Cardiac muscle cell (in vitro differentiated cells and primary cell): ENCODE results near the gene NTSR1. TPM values are rescaled to one million over a fixed set of nuclear protein-coding genes. Genes with fewer than 3 reads are reported as not detected.

Experiments used
- DNase-seq, 2 donors: peaks; one replicate each; pipeline versions ENCODE4 v3.0.0 to v3.0.0-alpha.2; 2010 to 2017; ENCODE audit warnings: low read depth in 1 of 2, low spot score in 1 of 2
- H3K27ac ChIP-seq: fragments of 200-600 bp; sonication (generic); 2 replicates; pipeline ENCODE4 v1.5.1; 2016
- H3K27me3 ChIP-seq: fragments of 200-600 bp; sonication (generic); 2 replicates; pipeline ENCODE4 v1.6.0; 2016; ENCODE audit warnings: control low read depth
- H3K36me3 ChIP-seq: fragments of 200-600 bp; sonication (generic); 2 replicates; pipeline ENCODE4 v1.5.1; 2016; ENCODE audit warnings: control low read depth
- H3K4me1 ChIP-seq: fragments of 200-600 bp; sonication (generic); 2 replicates; pipeline ENCODE4 v1.8.1; 2017; ENCODE audit warnings: low read depth, mild to moderate bottlenecking, mixed run types
- H3K4me3 ChIP-seq: fragments of 200-600 bp; sonication (generic); 2 replicates; pipeline ENCODE4 v1.5.1; 2016; ENCODE audit warnings: mild to moderate bottlenecking
- H3K9me3 ChIP-seq: fragments of 200-600 bp; sonication (generic); 2 replicates; pipeline ENCODE4 v1.5.1; 2017; ENCODE audit warnings: low read depth, mild to moderate bottlenecking, control low read depth
- polyA plus RNA-seq: library from polyadenylated mRNA; unstranded; fragments of >200 nt; fragmentation: Nextera tagmentation; extraction: Ambion mirVana; gene quantifications from 2 replicates; pipeline ENCODE4 v1.2.1, GENCODE V29; 2016
- total RNA-seq: library from RNA; depleted of rRNA; stranded (reverse); fragments of >200 nt; gene quantifications from 2 replicates; pipeline ENCODE4 v1.2.3, GENCODE V29; 2016
- TF ChIP-seq, protein P1 (sequence below): IDR thresholded peaks from 2 replicates; pipeline ENCODE4 v1.5.1; 2012; ENCODE audit warnings: low read depth, mild to moderate bottlenecking, low read length

NTSR1 gene
- total RNA-seq: 0.03 and 0.07 TPM in 2 replicates
- polyA plus RNA-seq: 0.34 TPM in 1 of 2 replicates, not detected in the other

DNA sequence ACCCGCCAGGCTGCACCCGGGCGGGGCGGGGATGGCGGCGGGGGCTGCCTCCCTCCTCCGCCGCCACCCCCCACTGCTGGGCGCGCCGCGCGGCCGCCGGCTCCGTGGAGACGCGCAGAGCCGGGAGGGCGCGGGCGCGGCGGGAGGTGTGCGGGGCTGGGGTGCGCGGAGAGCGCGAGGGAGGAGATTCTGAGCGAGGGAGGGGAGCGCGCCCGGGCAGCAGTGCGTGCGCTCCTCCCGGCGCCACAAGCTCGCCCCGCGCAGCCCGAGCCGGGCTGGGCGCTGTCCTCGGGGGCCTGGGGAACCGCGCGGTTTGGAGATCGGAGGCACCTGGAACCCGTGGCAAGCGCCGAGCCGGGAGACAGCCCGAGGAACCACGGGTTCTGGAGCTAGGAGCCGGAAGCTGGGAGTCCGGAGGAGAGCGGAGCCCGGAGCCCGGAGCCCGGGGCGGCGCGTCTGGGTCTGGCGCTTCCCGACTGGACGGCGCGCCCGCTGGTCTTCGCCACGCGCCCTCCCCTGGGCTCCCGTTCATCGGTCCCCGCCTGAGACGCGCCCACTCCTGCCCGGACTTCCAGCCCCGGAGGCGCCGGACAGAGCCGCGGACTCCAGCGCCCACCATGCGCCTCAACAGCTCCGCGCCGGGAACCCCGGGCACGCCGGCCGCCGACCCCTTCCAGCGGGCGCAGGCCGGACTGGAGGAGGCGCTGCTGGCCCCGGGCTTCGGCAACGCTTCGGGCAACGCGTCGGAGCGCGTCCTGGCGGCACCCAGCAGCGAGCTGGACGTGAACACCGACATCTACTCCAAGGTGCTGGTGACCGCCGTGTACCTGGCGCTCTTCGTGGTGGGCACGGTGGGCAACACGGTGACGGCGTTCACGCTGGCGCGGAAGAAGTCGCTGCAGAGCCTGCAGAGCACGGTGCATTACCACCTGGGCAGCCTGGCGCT is at the start of gene NTSR1:
Gene NTSR1 (plus strand): TSS at position 246 of the 946 bp plus-strand sequence. CDS start 372 bp downstream, at position 618.
- no peaks in the 10 kb centered on the region for H3K4me1 ChIP-seq
- TF ChIP-seq, protein P1, sequence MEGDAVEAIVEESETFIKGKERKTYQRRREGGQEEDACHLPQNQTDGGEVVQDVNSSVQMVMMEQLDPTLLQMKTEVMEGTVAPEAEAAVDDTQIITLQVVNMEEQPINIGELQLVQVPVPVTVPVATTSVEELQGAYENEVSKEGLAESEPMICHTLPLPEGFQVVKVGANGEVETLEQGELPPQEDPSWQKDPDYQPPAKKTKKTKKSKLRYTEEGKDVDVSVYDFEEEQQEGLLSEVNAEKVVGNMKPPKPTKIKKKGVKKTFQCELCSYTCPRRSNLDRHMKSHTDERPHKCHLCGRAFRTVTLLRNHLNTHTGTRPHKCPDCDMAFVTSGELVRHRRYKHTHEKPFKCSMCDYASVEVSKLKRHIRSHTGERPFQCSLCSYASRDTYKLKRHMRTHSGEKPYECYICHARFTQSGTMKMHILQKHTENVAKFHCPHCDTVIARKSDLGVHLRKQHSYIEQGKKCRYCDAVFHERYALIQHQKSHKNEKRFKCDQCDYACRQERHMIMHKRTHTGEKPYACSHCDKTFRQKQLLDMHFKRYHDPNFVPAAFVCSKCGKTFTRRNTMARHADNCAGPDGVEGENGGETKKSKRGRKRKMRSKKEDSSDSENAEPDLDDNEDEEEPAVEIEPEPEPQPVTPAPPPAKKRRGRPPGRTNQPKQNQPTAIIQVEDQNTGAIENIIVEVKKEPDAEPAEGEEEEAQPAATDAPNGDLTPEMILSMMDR: no peak
- H3K4me3 ChIP-seq: no peak within 1 kb of the TSS
- H3K27me3 ChIP-seq: peaks cover 83% of the 10 kb centered on the region
- DNase-seq: peak in 1 of 2 donors; percentile 12
- H3K36me3 ChIP-seq: no peaks in the 10 kb centered on the region
- H3K27ac ChIP-seq: no peak within 1 kb of the TSS
- H3K9me3 ChIP-seq: no peaks in the 10 kb centered on the region

DNA sequence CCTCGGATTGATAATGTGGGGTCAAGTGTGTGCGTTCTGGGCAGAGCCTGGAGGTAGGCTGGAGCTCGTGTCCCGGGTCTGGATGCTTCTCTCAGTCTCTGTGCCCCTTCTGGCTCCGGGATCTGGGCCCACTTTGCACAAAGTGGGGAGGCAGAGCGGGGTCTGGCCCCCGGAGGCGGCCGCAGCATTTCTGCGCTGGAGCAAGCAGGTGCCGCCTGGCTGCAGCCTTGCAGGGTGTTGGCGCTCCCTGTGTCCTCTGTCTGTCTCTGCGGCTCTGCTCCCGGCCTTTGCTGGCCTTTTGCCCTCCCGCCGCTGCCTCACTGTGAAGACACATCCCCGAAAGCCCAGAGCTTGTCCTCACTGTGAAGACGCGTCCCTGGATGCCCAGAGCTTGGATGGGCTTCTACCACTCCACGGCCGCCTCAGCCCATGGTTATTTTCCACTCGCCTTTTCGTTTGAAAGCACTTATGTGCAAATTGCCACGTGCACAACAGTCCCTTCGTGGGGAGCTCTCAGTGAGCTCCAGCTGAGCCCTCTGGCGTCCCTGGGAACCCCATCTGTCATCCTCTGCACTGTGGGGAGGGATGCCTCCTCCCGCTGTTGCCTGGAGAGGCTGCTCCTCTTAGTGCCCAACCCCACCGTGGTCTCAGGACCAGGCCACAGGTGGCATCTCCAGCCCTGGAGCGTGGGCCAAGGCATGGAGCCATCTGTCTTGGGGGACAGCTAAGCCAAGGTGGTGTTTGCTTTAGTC is 49.0 kb upstream of the NTSR1 start:
- no peaks in the 10 kb centered on the region for H3K9me3 ChIP-seq
- TF ChIP-seq, protein P1: no peak
- no peak overlapping the region for H3K4me3 ChIP-seq
- no peak overlapping the region for H3K27ac ChIP-seq
- no peak for DNase-seq
- H3K36me3 ChIP-seq: no peaks in the 10 kb centered on the region
- H3K27me3 ChIP-seq: no peaks in the 10 kb centered on the region
- H3K4me1 ChIP-seq: peaks cover 6% of the 10 kb centered on the region

DNA sequence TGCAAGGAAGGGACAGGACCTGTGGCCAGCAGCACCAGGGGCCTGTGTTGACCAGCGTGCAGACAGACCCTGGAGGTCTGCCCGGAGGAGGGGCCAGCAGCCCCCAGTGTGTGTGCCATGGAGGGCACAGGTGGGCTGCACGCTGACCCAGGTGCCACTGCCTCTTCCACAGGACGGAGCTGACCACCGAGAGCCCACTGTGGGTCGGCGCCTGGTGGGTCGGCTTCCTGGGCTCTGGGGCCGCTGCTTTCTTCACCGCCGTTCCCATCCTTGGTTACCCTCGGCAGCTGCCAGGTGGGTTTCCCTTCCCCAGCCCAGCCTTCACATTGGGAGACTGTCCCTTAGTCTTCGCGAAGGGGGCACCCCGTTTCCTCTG is 48.4 kb upstream of the NTSR1 start:
- Histone ChIP-seq H3K27ac (no peak overlapping the region), H3K27me3 (no peaks in the 10 kb centered on the region), H3K4me1 (peaks cover 6% of the 10 kb centered on the region), H3K4me3 (no peak overlapping the region), H3K36me3 (no peaks in the 10 kb centered on the region), H3K9me3 (no peaks in the 10 kb centered on the region)
- TF ChIP-seq, protein P1: no peak
- no peak for DNase-seq

DNA sequence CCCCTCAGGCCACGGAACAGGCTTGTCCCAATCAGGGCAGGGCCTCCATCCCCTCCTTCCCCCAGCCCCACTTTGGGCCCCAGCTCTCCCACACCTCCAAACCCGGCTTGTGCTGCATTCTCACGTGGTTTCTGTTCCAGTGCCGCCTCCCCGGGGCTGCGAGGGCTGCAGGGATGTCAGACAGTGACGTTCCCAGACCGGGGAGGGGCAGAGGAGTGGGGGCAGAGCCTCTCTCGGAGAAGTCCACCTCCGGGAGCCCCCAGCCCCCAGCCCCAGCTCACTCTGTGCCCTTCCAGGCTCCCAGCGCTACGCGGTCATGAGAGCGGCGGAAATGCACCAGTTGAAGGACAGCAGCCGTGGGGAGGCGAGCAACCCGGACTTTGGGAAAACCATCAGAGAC is 47.9 kb upstream of the NTSR1 start:
- no peaks in the 10 kb centered on the region for H3K27me3 ChIP-seq
- no peak overlapping the region for H3K4me3 ChIP-seq
- no peaks in the 10 kb centered on the region for H3K36me3 ChIP-seq
- TF ChIP-seq, protein P1: no peak
- no peaks in the 10 kb centered on the region for H3K9me3 ChIP-seq
- no peak overlapping the region for H3K27ac ChIP-seq
- no peak for DNase-seq
- peaks cover 6% of the 10 kb centered on the region for H3K4me1 ChIP-seq

DNA sequence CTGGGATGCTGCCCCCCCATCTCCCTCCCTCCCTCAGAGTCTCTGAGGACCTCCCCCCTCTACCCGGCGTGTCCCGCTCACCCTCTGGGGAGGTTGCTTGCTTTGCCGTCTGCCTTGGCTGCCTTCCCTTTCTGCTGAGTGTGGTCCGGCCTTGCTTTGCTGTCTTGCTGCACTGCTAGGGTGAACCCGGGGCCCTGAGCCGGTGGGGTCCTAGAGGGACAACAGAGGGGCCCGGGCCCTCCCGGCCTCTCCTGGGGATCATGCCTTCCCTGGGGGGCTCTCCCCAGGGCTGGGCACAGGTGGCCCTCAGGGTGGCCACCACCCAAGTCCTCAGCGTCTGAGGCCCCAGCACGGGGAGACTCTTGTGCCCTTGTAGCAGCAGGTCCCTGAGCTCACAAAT is 47.0 kb upstream of the NTSR1 start:
- TF ChIP-seq, protein P1: no peak
- DNase-seq: no peak

More for the DNA sequence above, 47.0 kb upstream of the NTSR1 start:
- no peaks in the 10 kb centered on the region for H3K27me3 ChIP-seq
- H3K4me3 ChIP-seq: no peak overlapping the region
- no peak overlapping the region for H3K27ac ChIP-seq
- H3K9me3 ChIP-seq: no peaks in the 10 kb centered on the region
- no peaks in the 10 kb centered on the region for H3K36me3 ChIP-seq
- H3K4me1 ChIP-seq: peaks cover 6% of the 10 kb centered on the region
